ENCODE measurements around the gene SF3B6. TPM values are rescaled to one million over a fixed set of nuclear protein-coding genes. Genes with fewer than 3 reads are reported as not detected.

Gene SF3B6
- total and polyA plus RNA-seq, 2 experiments from 2014 or later, result 140 to 565 TPM

DNA sequence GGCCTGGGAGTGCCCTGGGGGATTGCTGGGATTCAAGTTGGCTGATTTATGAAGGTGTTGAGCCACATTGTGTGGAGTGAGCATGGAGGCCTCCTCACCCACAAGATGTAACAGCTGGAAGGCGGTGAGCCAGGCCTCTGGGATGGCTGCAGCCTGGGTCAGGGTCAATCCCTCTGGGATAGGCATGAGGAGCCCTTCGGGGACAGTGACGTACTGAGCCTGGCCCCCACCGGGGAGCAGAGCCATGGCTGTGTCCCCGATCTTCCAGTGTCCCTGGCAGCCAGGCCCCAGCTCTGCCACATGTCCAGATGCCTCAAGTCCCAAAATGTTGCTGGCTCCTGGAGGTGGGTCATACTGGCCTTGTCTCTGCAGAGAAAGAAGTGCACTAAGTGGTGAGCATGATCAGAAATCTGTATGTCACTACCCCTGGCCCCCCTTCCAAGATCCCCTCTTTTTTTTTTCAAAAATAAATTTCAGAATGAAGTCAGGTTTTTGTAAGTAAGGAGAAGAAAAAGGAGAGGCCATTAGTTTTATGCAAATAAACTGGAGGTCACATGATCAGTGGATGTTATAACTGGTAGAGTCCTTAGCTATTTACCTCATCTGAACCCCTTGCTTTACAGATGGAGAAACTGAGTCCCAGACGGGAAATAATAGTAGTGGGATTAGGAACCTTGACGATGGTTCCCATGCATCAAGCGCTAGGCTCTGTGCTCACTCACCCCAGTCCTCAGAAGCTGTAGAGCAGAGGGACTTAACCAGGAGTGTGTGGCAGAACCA is 6.9 kb upstream of the SF3B6 start (continued):
- TF ChIP-seq, protein P1, sequence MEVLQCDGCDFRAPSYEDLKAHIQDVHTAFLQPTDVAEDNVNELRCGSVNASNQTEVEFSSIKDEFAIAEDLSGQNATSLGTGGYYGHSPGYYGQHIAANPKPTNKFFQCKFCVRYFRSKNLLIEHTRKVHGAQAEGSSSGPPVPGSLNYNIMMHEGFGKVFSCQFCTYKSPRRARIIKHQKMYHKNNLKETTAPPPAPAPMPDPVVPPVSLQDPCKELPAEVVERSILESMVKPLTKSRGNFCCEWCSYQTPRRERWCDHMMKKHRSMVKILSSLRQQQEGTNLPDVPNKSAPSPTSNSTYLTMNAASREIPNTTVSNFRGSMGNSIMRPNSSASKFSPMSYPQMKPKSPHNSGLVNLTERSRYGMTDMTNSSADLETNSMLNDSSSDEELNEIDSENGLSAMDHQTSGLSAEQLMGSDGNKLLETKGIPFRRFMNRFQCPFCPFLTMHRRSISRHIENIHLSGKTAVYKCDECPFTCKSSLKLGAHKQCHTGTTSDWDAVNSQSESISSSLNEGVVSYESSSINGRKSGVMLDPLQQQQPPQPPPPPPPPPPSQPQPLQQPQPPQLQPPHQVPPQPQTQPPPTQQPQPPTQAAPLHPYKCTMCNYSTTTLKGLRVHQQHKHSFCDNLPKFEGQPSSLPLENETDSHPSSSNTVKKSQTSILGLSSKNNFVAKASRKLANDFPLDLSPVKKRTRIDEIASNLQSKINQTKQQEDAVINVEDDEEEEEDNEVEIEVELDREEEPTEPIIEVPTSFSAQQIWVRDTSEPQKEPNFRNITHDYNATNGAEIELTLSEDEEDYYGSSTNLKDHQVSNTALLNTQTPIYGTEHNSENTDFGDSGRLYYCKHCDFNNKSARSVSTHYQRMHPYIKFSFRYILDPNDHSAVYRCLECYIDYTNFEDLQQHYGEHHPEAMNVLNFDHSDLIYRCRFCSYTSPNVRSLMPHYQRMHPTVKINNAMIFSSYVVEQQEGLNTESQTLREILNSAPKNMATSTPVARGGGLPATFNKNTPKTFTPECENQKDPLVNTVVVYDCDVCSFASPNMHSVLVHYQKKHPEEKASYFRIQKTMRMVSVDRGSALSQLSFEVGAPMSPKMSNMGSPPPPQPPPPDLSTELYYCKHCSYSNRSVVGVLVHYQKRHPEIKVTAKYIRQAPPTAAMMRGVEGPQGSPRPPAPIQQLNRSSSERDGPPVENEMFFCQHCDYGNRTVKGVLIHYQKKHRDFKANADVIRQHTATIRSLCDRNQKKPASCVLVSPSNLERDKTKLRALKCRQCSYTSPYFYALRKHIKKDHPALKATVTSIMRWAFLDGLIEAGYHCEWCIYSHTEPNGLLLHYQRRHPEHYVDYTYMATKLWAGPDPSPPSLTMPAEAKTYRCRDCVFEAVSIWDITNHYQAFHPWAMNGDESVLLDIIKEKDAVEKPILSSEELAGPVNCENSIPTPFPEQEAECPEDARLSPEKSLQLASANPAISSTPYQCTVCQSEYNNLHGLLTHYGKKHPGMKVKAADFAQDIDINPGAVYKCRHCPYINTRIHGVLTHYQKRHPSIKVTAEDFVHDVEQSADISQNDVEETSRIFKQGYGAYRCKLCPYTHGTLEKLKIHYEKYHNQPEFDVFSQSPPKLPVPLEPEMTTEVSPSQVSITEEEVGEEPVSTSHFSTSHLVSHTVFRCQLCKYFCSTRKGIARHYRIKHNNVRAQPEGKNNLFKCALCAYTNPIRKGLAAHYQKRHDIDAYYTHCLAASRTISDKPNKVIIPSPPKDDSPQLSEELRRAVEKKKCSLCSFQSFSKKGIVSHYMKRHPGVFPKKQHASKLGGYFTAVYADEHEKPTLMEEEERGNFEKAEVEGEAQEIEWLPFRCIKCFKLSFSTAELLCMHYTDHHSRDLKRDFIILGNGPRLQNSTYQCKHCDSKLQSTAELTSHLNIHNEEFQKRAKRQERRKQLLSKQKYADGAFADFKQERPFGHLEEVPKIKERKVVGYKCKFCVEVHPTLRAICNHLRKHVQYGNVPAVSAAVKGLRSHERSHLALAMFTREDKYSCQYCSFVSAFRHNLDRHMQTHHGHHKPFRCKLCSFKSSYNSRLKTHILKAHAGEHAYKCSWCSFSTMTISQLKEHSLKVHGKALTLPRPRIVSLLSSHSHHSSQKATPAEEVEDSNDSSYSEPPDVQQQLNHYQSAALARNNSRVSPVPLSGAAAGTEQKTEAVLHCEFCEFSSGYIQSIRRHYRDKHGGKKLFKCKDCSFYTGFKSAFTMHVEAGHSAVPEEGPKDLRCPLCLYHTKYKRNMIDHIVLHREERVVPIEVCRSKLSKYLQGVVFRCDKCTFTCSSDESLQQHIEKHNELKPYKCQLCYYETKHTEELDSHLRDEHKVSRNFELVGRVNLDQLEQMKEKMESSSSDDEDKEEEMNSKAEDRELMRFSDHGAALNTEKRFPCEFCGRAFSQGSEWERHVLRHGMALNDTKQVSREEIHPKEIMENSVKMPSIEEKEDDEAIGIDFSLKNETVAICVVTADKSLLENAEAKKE (CRISPR knock-in tag; IDR thresholded peaks at IDR 0.05), result no peak
- TF ChIP-seq POLR2AphosphoS5 (IDR thresholded peaks at IDR 0.05; ENCODE audit: low read depth), result no peak
- no peak for TF ChIP-seq CREB1 (CRISPR knock-in tag; IDR thresholded peaks at IDR 0.05; ENCODE audit: low read depth)
- no peak for TF ChIP-seq ZNF114 (CRISPR knock-in tag; IDR thresholded peaks at IDR 0.05)
- no peak for TF ChIP-seq ZNF331 (CRISPR knock-in tag; IDR thresholded peaks at IDR 0.05; ENCODE audit: low read depth)
- TF ChIP-seq JUNB (IDR thresholded peaks at IDR 0.05; ENCODE audit: unreplicated experiment), result no peak
- TF ChIP-seq ETS1 (IDR thresholded peaks at IDR 0.05), result no peak

DNA sequence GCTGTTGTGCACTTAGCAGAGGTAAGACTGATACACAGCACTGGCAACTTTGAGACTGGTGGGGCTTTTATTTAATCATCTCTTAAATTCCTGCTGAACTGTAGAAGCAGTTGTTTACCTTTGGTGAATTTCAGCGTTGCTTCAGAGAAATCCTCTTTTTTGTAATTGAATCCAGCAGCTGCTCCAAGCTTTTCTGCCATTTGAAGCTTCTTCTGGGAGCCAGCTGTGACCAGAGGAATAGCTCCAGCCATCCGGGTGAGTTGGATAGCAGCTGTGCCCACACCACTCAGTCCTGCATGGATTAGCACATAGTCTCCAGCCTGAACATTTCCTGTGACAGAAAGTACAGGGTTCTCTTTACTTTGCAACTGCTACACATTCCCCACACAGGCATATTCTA is 4.6 kb upstream of the SF3B6 start:
- Histone ChIP-seq H3F3A (replicated peaks; ENCODE audit: low read depth) (peaks cover 26% of the 10 kb centered on the region), H3K27me3 (ENCODE audit: insufficient read depth) (no peaks in the 10 kb centered on the region), H3K9me2 (ENCODE audit: insufficient read depth) (no peaks in the 10 kb centered on the region), H3K4me2 (no peak overlapping the region), H3K4me1 (ENCODE audit: insufficient read depth) (peaks cover 22% of the 10 kb centered on the region), H2AFZ (no peak overlapping the region), H3K36me3 (ENCODE audit: insufficient read depth) (peaks cover 12% of the 10 kb centered on the region), H3K4me3 (no peak overlapping the region), H3K79me2 (replicated peaks; ENCODE audit: insufficient read depth) (peaks cover 6% of the 10 kb centered on the region), H4K20me1 (replicated peaks; ENCODE audit: insufficient read depth) (no peaks in the 10 kb centered on the region), H3K27ac (ENCODE audit: low read depth) (no peak overlapping the region)
- peaks cover 53% of the 10 kb centered on the region for H3K36me3 Mint-ChIP-seq (ENCODE audit: low read depth)
- H3K27me3 Mint-ChIP-seq (ENCODE audit: insufficient read depth, low read depth, poor library complexity), result peaks cover 11% of the 10 kb centered on the region
- ATAC-seq (no peak), DNase-seq (ENCODE audit: low spot score) (no peak)
- no peak overlapping the region for H3K27ac Mint-ChIP-seq
- H3K9me3 Mint-ChIP-seq, result no peaks in the 10 kb centered on the region
- H3K4me1 Mint-ChIP-seq, result peaks cover 28% of the 10 kb centered on the region
- no peak overlapping the region for H3K4me3 Mint-ChIP-seq
- TF ChIP-seq, protein P1 (CRISPR knock-in tag; IDR thresholded peaks at IDR 0.05), result no peak
- TF ChIP-seq CREB1 (CRISPR knock-in tag; IDR thresholded peaks at IDR 0.05; ENCODE audit: low read depth) (no peak), EZH2 (IDR thresholded peaks at IDR 0.05; ENCODE audit: low read depth, unreplicated experiment) (no peak), ZNF114 (CRISPR knock-in tag; IDR thresholded peaks at IDR 0.05) (no peak)
